ENCODE measurements around the gene NR0B1.

NR0B1 gene, protein sequence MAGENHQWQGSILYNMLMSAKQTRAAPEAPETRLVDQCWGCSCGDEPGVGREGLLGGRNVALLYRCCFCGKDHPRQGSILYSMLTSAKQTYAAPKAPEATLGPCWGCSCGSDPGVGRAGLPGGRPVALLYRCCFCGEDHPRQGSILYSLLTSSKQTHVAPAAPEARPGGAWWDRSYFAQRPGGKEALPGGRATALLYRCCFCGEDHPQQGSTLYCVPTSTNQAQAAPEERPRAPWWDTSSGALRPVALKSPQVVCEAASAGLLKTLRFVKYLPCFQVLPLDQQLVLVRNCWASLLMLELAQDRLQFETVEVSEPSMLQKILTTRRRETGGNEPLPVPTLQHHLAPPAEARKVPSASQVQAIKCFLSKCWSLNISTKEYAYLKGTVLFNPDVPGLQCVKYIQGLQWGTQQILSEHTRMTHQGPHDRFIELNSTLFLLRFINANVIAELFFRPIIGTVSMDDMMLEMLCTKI

DNA sequence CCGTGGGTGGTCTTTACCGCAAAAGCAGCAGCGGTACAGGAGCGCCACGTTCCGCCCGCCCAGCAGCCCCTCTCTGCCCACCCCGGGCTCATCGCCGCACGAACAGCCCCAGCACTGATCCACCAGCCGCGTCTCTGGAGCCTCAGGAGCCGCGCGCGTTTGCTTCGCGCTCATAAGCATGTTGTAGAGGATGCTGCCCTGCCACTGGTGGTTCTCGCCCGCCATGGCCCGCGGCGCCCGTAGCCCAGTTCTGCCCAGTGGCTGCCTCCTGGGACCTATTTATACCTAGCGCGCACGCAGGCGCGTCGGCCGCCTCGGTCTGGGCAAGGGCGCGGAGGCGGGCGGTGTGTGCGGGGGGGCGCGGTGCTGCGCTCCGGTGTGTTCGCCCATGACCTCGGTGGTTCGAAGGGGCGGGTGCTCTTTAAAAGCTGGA is at the start of gene NR0B1:
TSS of gene NR0B1 (minus strand) at position 252 of the 433 bp plus-strand sequence. CDS start at position 225, 27 bp downstream.
- DNase-seq (ENCODE audit: low read depth in 1 of 2, low spot score in 1 of 2), result no peak

DNA sequence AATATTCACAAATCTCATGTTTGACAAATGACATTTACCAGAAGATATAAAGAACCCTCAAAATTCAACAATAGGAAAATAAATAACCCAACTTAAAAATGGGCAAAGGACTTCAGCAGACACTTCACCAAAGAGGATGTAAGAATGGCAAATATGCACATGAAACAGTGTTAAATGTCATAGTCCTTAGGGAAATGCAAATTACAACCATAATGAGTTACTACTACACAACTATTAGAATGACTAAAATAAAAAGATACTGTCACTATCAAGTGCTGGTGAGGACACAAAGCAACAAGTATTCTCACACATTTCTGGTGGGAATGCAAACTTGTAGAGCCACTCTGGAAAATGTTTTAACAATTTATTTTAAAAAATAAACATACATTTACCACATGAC is 40.8 kb upstream of the NR0B1 start:
- no peak for DNase-seq (ENCODE audit: low read depth in 1 of 2, low spot score in 1 of 2)

DNA sequence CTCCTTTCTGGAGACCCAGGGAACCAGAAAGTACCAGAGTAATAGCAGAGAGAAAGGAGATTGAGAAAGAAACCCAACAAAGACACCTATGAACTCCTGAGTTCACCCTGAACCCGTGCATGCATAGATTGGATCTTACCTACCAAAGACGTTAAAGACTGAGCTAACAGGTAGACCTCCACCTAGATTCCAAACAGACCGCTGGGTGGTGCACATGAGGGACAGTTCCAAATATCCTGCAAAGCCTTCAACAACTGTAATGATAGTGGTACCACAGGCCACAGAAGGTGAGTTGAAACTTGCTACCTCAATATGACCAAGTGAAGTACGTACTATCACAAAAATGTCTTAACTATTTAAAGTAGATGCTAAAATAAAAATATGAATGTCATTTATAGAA is 34.0 kb upstream of the NR0B1 start:
- DNase-seq (ENCODE audit: low read depth in 1 of 2, low spot score in 1 of 2), result no peak

DNA sequence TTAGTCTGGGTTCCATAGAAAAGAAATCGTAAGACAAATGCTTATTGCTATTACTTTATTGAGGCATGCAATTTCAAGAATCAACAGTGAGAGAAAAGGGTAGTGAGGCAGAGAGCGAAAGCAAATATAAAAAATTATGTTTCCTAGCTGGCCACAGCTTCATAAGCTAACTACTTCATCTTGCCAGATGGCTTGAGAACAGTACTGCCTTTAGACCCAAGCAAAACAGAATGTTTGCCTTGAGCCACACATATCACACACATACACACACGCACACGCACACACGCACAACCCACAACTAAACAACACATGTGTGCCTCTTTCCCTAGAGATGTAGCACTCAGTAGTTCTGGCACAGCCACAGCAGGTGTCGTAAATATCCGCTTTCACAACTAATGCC is 31.6 kb upstream of the NR0B1 start:
- DNase-seq (ENCODE audit: low read depth in 1 of 2, low spot score in 1 of 2), result no peak

DNA sequence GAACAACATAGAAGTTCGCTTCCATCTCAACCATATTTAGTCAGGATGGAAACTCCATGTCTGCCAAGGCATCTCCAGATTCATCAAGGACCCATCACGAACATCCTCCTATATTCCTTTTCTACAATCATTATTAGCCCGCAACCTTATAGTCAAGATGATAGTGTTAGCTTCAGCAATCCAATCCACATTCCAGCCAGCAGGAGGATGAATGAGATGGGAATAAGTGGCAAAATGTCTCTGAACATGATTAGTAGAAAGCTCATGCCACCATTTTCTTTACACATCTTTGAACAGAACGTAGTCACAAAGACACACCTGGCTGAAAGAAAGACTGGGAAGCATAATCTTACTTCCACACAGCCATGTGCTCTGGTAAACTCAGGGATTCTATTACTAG is 18.6 kb upstream of the NR0B1 start:
- no peak for DNase-seq (ENCODE audit: low read depth in 1 of 2, low spot score in 1 of 2)

DNA sequence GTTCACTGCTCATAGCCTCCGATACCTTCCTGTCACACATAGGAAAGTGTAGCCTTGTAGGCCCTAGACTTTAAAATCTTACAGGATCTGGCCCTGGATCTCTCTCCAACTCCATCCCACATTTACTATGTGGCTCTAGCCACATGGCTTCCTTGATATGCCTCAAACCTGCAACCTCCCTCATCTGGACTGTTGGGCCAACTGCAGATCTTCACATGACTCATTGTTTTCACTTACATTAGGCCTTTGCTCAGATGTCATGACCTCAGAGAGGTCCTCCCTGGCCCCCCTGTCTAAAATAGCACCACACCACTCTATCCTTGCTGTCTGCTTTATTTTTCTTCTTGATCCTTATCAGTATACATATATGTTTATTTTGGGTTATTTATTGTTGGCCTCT is 8.1 kb upstream of the NR0B1 start:
- DNase-seq (ENCODE audit: low read depth in 1 of 2, low spot score in 1 of 2), result no peak

DNA sequence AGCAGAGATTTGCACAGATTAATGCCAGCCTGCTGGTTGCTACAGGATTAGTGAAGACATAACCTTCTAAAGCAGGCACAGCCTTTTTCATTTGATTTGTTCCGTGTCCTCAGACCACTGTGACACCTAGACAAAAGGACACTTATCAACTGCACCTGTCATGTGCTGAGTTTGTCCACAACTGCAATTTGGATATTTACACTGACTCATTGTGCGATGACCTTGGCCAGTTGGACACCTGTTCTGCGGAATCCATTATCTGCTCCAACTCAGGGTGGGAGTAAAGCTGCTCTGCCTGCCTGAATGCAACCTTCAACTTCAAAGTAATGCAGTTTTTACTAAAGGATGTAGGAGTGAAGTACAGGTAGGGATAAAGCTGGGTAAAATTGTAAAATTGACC is 4.1 kb upstream of the NR0B1 start:
- DNase-seq (ENCODE audit: low read depth in 1 of 2, low spot score in 1 of 2), result no peak

DNA sequence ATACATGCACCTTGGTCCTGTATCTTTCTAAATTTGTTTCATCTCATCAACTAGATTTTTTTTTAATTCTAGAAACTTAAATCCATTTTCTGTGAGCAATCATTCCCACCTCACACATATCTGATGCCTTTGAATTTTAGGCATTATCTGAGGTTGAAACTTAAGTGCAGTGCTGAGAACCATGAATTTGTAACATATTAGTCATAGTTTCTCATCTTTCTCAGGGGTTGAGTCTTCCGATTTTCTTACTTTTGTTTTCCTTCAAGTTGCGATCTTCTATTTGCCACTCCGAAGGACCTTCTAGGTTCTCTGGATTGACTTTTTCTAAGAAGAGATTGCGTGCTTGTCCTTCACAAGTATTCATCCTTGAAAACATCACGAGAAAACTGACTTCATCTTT is 3.7 kb upstream of the NR0B1 start:
- DNase-seq (ENCODE audit: low read depth in 1 of 2, low spot score in 1 of 2), result no peak

DNA sequence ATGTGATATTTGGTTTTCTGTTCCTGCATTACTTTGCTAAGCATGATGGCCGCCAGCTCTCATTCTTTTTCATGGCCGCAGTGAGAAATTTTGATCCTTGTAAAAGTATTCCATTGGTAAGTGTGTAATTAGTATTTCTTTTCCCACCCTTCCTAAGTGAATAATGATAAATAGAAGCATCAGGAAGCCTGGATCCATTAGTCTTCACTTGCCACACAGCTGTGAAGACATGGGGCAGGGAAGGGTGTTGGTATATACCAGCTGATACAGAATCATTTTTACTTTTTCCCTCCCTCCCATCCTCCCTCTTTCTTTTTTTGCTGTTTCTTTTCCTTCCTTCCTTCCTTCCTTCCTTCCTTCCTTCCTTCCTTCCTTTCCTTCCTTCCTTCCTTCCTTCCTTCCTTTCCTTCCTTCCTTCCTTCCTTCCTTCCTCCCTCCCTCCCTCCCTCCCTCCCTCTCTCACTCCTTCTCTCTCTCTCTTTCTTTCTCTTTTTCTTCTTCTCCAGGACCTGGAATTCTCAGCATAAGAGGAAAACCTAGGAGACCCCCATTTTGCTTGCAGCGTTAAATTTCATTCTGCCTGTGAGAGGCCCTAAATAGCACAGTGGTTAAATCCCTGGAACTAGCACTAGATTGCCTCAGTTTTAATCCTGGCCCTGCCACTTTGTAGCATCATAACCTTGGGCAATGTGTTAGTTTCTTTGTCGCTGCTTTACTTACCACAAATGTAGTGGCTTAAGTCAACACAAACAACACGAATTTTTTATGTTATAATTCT is 1.4 kb upstream of the NR0B1 start:
- no peak for DNase-seq (ENCODE audit: low read depth in 1 of 2, low spot score in 1 of 2)

DNA sequence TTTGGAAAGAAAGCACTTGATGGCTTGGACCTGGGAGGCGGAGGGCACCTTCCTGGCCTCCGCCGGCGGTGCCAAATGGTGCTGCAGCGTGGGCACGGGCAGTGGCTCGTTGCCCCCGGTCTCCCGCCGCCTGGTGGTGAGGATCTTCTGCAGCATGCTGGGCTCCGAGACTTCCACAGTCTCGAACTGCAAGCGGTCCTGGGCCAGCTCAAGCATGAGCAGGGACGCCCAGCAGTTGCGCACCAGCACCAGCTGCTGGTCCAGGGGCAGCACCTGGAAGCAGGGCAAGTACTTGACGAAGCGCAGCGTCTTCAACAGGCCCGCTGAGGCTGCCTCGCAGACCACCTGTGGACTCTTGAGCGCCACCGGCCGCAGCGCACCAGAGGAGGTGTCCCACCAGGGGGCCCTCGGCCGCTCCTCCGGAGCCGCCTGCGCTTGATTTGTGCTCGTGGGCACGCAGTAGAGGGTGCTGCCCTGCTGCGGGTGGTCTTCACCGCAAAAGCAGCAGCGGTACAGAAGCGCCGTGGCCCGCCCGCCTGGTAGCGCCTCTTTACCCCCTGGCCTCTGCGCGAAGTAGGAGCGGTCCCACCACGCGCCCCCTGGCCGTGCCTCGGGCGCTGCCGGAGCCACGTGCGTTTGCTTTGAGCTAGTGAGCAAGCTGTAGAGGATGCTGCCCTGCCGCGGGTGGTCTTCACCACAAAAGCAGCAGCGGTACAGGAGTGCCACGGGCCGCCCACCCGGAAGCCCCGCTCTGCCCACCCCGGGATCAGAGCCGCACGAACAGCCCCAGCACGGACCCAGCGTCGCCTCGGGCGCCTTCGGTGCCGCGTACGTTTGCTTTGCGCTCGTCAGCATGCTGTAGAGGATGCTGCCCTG is 689 bp downstream of the NR0B1 start:
- DNase-seq (ENCODE audit: low read depth in 1 of 2, low spot score in 1 of 2), result no peak

DNA sequence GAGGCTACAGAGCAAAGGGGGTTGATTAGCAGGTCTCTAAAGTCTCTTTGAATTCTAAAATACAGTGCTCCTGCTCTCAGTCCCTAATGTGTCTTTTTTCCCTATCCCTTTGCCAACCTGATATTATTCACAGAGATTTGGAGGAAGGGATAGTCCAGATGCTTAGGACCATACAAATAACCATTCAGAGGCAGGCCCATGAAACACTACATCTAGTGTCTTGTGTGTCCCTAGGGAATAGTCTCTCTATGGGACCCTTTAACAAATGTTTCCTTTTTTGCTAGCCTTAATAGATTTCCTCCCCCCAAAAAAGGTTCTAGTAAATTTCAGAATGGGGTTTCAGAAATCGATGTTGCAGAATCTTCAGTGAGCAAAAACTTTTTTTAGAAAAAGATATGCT is 1.7 kb downstream of the NR0B1 start:
- DNase-seq (ENCODE audit: low read depth in 1 of 2, low spot score in 1 of 2), result no peak

DNA sequence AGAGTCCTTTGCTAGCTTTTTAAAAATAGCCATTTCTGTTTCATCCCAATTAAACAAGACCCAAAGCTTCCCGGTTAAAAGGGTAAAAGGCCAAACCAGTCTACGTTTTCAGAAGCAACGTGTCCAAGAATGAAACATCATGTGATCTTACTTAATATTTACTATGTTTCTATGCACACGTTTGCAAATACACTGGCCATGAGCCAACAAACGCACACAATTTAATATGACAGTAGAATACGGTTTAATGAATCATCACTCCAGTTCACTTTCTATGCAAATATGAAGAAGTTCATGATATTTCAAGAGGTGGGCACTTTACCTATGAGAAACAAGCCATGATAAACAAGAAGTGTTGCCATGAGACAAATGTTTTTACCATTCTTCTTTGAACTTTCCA is 4.3 kb downstream of the NR0B1 start:
- DNase-seq (ENCODE audit: low read depth in 1 of 2, low spot score in 1 of 2), result no peak

DNA sequence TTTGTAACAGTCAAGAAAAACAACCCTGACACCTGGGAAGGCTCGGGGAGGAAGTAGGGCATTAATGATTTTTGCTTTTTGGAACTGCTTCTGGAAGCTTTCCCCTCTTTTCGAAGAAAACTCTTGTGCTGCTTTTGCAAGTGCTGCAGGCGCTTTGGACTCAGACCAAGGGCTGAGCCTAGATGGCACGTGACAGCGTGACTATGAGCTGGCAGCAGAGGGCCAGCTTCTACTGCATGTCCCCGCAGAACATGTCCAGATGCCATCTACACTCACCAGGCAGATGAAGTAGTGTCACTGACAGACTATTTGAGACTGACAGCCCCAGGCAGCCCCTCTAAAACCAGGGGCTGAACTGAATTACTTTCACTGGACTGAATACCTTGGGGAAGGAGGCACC is 6.2 kb downstream of the NR0B1 start:
- no peak for DNase-seq (ENCODE audit: low read depth in 1 of 2, low spot score in 1 of 2)

DNA sequence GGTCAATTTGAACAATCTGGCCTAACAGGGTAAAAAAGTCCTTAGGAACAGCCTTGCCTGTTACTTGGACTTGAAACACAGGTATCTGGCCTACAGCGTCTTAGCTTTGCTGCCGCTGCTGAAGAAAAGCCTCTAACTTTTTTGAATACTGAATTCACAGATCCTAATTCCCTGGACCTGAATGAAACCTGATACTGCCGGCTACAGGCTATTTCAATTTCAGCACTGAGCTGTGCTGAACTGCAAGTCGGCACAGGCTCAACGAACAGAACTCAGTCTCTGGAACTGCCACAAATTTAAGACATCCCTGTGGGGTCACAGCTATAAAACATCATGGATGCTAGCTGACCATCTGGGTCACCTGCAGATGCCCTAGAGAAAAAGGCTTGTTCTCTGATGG is 7.2 kb downstream of the NR0B1 start:
- no peak for DNase-seq (ENCODE audit: low read depth in 1 of 2, low spot score in 1 of 2)

DNA sequence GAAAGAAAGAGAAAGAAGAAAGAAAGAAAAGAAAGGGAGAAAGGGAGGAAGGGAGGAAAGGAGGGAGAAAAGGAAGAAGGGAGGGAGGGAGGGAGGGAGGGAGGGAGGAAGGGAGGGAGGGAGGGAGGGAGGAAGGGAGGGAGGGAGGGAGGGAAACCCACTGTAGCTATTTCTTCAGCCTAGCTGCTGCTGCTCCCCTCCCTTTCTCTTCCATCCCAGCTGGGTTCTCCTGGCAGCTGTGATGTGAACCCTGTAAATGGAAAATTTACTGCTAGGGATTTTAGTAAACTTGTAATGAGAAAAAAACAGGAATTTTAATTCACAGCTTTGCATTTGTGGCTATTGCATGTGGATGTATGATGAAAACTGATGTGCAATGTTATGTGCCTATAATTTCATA is 8.0 kb downstream of the NR0B1 start:
- DNase-seq (ENCODE audit: low read depth in 1 of 2, low spot score in 1 of 2), result no peak

DNA sequence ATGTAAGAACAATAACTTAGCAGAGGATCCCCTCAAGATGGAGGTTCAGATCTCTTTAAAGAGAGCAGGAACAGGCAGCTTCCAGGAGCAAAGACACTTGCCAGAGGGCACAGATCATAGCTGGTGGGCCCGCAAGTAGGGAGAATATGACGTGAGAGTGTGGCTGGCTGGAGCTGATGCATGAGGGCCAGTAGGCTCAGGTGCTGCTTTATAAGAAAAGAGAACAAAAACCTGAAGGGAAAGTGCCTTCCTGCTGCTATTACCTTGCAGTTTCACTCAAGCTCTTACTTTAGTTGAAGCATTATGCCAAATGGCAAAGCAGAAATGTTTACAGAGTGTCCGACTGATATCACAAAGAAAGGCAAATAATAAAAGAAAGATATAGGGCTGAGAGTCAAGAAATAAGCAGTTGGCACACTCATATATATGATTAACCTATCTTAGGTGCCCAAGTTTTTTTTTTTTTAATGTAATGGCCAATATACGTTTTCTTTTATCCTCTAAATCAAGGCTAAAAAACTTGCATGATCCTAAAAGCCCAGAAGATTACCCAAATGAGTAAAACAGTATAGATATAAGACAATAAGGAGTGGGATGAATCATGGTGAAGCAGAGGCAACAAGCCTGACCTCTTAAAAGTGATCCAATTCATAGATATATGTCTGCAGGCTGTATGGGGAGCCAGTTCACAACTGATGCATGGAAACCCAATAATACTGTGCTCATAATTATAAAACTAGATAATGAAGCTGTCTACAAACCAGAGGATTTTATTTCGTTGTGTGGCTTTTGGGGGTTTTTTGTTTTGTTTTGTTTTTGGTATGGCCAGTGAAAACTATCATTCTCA is 12.6 kb downstream of the NR0B1 start:
- no peak for DNase-seq (ENCODE audit: low read depth in 1 of 2, low spot score in 1 of 2)

DNA sequence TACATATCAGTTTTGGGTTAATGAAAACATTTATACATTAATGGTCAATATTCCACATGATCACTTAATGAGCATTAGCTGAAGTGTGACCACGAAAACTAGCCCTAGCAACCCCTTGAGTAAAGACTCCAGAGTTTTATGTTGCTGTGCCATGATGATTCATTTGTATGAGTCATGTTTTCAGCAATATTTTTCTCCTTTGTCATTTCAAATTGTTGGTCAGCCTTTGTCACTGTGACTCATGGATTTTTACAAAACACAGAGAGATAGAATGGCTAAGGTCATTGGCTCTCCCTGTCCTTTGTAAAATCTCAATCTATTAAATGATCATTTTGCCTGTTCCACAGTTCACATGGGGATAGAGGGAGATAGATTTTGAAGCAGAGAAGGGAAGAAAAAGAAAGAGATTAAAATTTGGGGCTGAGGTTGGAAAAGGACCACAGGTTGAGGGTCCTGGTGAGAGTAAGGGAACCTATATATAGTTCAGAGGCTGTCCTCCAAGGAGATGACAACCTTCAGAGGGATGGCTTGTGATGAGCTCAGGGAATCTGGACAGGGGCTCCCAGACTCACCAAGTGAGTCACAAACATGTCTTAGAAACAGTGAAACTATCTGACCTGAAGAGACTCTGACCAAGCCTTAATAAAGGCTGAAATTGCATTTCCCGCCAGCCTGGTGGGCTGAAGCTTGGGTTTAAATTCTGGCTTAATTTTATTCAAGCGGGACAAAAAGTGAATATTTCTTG is 25.6 kb downstream of the NR0B1 start:
- no peak for DNase-seq (ENCODE audit: low read depth in 1 of 2, low spot score in 1 of 2)

DNA sequence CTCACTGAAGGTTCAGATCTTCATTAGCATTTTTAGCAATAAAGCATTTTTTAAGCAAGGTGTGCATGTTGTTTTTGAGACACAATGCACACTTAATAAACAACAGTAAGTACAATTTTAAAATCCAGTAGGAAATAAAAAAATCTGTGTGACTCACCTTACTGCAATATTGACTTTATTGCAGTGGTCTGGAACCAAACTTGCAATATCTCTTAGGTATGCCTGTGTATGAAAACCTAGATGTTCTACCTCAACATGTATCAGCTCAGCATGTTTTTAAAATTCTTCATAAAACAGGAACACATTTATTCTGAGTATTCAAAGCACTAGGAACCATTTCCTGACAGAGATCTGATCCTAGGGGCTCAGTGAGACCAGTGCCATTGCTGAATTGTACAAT is 26.7 kb downstream of the NR0B1 start:
- DNase-seq (ENCODE audit: low read depth in 1 of 2, low spot score in 1 of 2), result no peak

DNA sequence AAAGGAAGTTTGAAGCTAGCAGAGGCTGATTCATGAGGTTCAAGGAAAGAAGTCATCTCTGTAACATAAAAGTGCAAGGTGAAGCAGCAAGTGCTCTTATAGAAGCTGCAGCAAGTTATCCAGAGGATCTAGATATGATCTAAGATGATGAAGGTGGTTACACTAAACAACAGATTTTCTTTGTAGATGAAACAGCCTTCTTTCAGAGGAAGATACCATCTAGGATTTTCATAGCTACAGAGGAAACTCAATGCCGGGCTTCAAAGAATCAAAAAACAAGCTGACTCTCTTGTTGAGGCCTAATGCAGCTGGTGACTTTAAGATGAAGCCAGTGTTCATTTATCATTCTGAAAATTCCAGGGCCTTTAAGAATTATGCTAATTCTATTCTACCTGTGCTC is 28.8 kb downstream of the NR0B1 start:
- DNase-seq (ENCODE audit: low read depth in 1 of 2, low spot score in 1 of 2), result no peak

DNA sequence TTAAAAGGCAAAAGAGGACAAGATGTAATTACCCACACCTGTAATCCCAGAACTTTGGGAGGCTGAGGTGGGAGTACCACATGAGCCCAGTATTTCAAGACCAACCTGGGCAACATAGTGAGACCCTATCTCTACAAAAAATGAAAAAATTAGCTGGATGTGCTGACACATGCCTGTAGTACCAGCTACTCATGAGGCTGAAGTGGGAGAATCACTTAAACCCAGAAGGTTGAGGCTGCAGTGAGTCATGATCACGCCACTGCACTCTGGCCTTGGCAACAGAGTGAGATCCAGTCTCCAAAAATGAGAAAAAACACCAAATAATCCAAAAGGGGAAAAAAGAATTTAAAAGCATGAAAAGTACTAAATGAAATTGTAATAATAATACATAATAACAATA is 30.8 kb downstream of the NR0B1 start:
- no peak for DNase-seq (ENCODE audit: low read depth in 1 of 2, low spot score in 1 of 2)
